Measurements from ENCODE around the gene DARS2.

GRCh38 chr1:173856903-173857302, 32.4 kb downstream of the DARS2 start:
- TF ChIP-seq CTCF (IDR thresholded peaks at IDR 0.05) (no peak), POLR2AphosphoS5 (IDR thresholded peaks at IDR 0.05) (no peak)
